Left kidney (tissue), 2 donors: ENCODE data around the gene KLHL15. TPM values are rescaled to one million over a fixed set of nuclear protein-coding genes. Genes with fewer than 3 reads are reported as not detected.
"Not testable (repeated sequence)": the region's sequence is repeated elsewhere in the genome, so short reads cannot be mapped to it uniquely, and the experiment has no call there.

Source experiments
- DNase-seq: peaks from one replicate; pipeline ENCODE4 v3.0.0-alpha.2; 2013
- polyA plus RNA-seq: library from polyadenylated mRNA; unstranded; fragments of 120-200 nt; gene quantifications from one replicate; pipeline ENCODE4 v1.2.1, GENCODE V29; 2013; ENCODE audit not compliant: insufficient read length

Gene KLHL15
- polyA plus RNA-seq, 1 donor, result 16.4 TPM

DNA sequence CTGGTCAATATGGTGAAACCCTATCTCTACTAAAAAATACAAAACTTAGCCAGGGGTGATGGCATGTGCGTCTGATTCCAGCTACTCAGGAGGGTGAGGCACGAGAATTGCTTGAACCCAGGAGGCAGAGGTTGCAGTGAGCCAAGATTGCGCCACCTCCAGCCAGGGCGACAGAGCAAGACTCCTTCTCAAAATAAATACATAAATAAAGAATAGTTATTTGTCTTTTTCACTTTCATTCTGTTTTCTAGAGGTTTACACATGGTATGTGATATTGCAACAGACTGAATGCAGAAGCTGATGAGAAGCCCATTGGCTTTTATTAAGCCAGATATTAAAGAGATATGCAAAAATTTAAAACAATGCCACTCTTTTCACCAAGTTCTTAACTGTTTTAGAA lies 8.2 kb downstream of the KLHL15 start:
- DNase-seq, result no peak

DNA sequence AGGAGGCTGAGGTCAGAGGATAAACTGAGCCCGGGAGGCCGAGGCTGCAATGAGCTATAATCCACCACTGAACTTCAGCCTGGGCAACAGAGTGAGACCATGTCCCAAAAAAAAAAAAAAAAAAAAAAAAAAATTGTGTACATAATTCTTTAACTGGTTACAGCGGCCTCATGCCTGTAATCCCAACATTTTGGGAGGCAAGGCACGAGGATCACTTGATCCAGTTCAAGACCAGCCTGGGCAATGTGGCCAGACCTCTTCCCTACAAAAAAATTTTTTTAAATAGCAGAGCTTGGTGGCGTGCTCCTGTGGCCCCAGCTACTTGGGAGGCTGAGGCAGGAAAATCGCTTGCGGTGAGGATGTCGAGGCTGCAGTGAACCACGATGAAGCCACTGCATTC lies 9.3 kb downstream of the KLHL15 start:
- DNase-seq, result no peak

DNA sequence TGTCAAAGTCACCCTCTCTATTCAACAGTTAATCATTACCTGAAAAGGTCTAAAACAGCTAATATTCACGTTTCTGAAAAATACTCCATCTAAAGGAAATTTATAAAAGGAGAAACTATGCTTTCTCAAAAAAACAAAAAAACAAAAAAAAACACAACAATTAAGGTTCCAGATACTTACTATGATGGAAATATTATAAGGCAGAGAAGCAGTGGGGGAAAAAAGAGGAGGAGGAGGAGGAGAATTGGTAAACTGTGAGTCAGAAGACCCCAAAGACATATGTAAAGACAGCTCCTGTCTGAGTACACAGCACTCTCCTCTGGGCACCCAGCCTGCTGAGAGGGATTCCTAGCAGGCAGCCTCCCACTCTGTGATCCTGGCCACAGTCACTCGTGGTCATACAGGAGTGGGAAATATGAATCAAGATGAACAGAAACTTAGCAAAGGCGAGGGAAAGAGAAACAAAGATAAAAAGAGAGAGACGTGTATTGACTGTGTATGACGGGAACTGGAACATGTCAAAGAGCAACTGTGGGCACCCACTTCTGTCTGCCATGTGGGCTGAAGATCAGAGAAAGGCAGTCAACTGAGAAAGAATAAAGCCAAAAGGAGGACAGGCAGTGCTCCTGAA lies 12.5 kb downstream of the KLHL15 start:
- no peak for DNase-seq

DNA sequence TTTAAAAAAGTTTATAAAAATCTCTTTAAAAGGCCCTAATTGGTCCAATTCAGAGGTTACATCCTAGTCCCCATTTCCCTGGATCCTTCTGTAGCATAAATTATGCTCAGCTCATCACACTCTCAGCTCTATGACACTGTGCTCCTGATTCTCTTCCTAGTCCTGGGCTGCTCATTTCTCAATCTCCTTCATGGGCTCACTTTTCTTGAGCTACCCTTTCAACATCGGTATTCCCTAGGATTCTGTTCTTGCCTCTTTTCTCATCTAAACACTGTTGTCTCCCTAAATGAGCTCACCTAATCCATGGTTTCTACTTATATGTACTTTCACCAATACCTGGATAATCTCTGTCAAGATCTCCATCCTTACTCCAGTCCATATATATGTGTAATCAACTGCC lies 14.7 kb downstream of the KLHL15 start:
- DNase-seq, result no peak

DNA sequence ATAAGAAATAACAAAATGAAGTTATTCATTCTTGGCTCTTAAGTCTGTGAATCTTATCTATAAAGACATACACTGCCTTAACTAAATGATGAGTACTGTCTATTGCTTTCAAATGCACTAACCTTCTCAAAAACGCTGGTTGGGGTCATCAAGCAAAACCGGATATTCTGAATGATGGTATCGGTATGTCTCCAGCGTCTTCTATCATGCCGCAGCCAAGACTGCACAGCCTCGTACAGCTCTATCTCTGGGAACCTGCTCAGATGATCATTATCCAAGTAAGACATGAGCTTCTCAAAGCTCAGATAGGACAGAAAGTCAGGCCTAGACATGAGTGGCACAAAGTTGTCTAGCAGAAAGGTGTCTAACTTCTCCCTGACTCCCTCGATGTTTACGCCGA lies 21.1 kb downstream of the KLHL15 start:
- no peak for DNase-seq

DNA sequence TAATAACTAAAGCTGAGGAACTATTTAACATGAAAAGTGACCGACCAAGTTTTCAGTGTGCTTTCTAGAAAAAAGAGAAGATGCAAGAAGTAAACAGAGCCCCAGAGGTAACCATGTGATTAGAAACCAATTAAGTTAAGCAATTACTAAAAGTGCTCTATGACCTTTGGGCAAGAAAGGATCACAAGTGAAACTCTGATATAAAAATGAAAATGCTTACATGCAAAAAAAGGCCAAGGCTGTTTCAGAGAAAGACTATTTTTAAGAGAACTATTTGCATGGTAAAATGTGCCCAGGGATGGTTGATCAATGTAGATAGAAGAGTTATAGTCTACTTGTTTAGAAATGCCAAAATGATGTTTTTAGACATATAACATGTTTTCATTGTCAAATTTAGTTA lies 22.0 kb downstream of the KLHL15 start:
- DNase-seq, result no peak

DNA sequence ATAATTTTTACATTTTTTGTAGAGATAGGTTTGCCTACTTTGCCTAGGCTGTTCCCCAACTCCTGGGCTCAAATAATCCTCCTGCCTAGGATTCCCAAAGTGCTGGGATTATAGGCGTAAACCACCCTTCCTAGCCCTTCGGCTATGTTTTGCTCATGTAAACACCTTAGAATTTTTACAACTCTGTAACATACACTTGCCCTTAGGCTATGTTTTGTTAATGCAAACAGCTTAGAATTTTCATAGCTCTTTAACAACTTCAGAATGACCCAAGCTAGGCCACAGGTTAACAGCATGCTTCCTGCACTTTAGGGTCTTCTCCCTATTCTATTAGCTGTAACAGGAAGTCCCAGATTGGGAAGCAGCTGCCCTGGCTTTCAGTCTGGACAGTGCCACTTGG lies 24.2 kb downstream of the KLHL15 start:
- no peak for DNase-seq

DNA sequence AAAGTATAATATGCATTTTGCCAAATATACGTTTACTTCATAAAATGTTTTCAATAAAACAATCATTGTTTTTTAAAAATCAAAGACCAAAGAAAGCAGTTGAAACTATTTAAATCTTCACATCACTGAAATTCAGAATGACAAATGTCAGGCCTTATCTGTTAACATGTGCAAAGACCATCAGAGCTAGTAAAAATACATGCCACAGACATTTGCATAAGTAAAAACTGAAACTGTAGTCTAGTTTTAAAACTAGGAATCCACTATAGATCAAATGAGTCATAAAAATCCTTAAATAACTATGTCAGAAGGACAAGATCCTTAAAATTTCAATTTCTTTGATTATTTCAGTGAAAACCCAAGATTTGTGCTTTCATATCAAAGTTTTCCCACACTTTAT lies 24.8 kb downstream of the KLHL15 start:
- DNase-seq, result no peak

DNA sequence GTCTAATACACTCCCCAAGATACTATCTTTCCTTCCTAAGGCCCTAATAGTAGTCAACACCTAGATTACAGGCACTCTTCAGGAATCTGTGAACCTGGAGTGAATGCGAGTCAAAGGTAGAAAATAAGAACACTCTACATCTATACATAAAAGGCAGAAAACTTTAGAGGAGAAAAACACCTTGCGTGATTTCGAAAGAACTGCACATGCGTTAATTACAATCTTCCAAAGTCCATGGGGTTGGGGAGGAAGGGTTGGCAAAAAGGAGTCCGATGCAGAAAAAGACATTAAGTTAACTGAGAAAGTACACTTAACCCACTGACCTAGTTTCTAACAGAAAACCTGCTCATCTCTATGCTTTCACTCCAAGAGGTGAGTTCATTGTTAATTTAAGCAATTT lies 27.3 kb downstream of the KLHL15 start:
- DNase-seq, result no peak

DNA sequence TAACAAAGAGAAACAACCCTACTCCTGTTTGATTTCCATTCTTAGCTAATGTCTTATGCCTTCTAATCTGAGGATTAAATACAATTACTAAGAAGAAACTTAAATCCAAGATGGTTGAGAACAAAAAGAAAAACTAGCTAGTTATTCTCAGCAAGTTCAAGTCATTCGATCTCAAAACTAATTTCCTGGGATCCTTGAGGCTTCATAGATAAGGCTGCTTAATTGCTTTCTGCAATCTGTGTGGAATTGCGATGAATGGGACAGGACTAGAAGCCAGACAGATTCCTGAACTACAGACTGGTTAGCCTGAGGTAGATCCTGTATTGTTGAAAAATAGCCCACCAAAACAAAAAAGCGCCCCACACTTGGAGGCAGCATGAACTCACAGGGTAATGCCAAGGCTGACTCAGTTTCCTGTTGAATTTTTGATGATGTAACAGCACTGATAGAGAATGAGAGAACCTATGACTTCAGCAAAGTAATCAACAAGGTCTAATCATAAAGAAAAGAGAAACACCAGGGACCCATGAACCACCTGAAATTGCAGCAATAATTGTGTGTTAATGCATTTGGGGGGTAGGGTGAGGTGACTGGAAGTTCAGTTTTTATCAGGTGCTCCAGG lies 33.9 kb downstream of the KLHL15 start:
- no peak for DNase-seq

DNA sequence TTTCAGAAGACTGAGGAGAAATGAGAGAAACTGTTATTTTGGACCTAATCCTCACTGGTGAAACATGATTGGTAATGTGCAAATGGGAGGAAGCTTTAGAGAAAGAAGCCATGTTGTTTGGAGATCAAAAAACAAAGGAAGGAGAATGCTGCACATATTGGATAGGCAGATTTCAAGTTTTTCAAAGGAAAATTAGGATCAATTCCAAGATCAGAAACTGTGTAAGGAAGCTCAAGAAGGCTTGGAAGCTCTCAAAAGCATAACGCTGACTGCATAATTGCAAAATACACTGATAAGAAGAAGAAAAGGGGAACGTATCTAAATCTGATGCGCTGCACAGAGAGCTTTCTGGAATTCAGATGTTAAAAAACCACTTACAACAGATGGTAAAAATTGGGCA lies 34.6 kb downstream of the KLHL15 start:
- no peak for DNase-seq

DNA sequence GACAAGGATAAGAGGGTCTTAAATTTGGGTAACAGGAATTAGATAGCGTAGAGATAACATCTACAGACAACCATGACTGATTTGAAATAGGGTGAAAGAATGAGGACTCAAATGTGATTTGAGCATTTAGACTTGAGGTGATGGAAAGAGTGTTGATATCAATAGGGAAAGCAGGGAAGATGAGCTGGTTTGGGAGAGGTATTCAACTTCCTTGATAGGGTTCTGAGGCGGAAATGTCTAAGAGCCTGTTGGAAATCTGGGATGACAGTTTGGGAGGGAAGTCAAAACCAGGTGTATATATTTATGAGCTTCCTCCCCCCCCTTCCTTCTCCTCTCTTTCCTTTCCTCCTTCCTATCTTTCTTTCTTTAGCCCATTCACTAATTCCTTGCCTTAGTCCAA lies 36.5 kb downstream of the KLHL15 start:
- no peak for DNase-seq

DNA sequence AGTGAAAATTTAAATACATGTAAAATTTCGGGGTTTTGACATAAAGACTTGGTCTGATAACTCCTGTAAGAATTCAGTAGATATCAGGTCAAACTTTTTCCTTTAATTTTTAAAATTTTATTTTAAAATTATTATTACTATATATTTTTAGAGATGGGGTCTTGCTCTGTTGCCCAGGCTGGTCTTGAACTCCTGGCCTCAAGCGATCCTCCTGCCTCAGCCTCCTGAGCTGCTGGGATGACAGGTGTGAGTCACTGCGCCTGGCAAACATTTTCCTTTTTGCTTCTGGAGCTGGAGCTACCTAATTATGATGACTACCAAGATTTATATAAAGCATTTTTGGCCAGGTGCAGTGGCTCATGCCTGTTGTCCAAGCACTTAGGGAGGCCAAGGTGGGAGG lies 37.3 kb downstream of the KLHL15 start:
- DNase-seq, result no peak

DNA sequence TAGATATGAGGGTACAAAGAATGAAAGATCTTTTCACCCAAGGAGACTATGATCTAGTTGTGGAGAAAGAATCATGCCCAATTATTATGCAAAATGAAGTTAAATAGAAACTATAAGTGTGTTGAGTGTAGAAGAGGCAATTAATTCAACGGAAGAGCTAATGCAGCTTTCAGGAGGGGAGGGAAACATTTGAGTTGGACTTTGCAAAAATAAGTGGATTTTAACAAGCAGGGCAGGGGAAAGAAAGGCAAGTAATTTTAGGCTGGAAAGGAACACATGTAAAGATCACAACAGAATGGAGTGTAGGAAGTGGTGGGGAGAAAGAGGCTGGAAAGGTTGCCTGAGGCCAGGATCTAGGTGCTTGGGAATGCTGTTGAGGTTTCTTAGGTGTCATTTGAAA lies 44.1 kb downstream of the KLHL15 start:
- no peak for DNase-seq

DNA sequence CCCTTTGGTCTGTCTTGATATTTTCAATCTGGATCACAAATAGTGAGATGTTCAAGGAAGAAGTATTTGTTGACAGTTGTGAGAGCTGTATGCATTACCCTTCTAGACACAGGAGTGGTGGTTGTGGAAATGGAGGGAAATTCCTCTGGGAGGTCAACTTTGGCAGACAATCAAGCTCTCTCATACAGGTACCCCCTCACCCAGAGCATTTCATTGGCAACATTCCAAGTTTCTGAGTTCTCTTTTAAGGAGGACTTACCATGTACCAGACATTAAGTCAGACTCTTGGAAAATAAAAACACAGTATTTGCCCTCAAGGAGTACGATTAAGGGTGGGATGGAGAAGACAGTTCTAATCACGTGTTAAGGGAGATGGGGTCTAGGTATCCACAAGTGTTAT lies 45.3 kb downstream of the KLHL15 start:
- peak; percentile 6 for DNase-seq

DNA sequence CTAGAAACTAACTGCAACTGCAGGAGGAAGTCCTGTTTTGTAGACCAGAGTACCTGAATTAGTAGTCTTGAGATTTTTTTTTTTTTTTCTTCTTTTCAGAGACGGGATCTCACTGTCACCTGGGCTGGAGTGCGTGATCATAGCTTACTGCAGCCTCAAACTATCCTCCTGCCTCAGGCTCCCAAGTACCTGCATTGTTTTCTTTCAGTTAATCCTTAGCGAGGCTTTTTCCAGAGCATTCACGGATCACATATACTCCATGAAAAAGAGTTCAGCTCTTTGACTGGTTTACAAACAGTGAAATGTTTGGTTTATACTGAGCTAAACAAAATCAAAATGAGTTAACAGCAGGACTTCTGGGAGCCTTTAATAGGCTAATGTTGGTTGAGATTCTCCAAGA lies 45.8 kb downstream of the KLHL15 start:
- no peak for DNase-seq

DNA sequence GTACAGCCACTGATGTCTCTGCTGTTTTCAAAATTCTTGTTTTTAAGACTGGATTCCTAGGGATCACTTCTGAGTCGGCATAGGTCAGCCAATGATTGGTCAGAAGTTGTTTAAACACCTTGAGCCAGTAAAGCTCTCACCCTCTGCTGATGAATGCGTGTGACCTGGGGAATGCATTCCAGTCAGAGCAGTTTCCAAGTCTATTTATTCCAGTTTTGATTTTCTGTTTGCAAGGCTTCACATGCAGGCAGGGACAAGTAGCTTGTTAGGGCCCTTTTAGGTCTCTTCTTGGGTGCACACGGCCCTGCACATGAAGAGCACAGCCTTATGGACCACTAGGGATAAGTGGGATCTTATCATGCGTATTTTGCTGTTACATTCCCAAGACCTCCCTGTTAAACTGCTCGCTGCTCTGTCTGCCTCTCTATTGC lies 47.0 kb downstream of the KLHL15 start:
- peak; percentile 14 for DNase-seq

DNA sequence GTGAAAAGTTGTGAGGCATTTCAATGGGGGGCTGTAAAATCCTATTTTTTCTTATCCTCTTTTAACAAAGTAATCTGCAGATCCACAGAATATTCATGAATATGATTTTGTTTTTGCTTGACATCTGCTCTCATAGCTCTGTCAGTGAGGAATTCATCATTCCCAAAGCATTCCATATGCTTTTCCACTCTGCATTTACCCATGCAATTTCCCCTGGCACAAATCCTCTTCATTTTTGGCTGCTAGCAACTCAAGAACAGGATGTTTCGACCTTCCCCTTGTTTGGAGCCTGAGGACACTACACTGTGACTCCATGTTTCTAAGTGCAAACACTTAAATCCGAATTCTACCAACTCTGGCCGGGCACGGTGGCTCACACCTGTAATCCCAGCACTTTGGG lies 48.5 kb downstream of the KLHL15 start:
- DNase-seq, result no peak

DNA sequence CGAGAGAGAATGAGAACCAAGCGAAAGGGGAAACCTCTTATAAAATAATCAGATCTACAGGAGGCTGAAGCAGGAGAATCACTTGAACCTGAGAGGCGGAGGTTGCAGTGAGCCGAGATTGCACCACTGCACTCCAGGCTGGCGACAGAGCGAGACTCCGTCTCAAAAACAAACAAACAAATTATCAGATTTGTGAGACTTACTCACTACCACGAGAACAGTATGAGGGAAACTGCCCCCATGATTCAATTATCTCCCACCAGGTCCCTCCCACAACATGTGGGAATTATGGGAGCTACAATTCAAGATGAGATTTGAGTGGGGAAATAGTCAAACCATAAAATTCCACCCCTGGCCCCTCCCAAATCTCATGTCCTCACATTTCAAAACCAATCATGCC lies 61.4 kb downstream of the KLHL15 start:
- not testable (repeated sequence) for DNase-seq

DNA sequence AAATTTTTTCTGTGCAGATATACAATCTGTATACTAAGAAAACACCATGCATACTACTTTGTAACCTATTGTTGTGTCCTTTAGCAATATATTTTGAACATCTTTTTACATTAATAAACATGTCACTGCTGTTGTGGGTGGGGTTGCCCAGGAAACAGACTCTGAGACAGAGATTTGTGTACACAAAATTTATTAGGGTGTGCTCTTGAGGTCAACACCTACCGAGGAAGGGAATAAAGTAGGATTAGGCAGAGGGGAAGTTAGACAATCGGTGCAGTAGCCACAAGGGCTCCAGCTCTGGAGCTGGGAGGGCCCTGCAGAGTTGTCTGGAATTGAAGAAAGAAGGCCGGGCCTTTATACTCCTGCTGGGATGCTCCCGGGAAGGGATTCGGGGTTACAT lies 62.8 kb downstream of the KLHL15 start:
- DNase-seq, result no peak

DNA sequence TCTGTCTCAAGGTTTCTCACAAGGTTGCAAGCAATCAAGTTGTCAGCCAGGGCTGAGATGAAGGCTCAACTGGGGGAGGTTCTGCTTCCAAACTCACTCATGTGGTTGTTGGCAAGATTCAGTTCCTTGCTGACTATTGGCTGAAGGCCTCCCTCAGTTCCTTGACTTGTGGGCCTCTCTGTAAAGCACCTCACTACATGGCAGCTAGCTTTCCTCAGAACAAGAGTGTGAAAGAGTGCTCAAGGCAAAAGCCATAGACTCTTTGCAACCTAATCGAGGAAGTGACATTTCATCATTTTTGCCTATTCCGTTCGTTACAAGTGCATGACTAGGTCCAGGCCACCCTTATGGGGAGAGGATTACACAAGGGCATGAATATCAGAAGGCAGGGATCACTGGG lies 67.2 kb downstream of the KLHL15 start:
- no peak for DNase-seq

DNA sequence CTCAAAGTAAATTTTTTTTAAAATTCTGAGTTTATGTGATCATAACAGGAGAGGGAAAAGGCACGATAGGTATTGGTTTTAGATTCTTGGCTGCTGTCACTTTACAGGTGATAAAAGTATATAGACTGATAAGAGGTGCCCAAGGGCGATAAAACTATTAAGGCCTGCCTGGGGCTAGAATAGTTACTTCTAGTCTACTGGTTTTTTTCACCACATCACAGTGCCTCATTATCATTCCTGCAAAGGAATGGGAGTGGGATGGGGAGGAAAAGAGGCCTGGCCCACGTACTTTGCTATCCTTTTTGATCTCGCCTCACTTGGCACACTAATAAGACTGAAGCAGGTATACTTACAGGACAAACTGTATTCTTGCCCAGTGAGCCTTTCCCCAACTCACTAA lies 72.6 kb downstream of the KLHL15 start:
- no peak for DNase-seq

DNA sequence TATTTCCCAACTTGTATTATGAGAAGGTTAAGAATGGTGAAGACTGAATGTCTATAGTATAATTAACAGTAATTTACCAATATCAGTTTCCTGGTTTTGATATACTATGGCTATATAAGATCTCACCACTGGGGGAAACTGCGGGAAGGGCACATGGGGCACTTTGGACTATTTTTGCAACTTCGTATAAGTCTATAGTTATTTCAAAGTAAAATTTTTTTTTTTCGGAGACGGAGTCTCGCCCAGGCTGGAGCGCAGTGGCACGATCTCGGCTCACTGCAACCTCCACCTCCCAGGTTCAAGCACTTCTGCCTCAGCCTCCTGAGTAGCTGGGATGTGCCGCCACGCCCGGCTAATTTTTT lies 73.1 kb downstream of the KLHL15 start:
- no peak for DNase-seq
